Gastroesophageal sphincter (tissue), 4 donors: ENCODE measurements around the gene ZC3H18. TPM values are rescaled to one million over a fixed set of nuclear protein-coding genes. Genes with fewer than 3 reads are reported as not detected.
A peak's percentile ranks its signal among the peaks of the same experiment; 100 is the strongest.

ENCODE experiments used
- ATAC-seq: fragments of 150-250 bp; one replicate; pipeline ENCODE4 v1.9.1; 2016; ENCODE audit warnings: mild to moderate bottlenecking, moderate library complexity
- H3K27ac ChIP-seq, 4 donors: fragments of 200-600 bp; sonication (generic) in 3 of 4; 1 replicate in 3 of 4; 2 replicates in 1 of 4; pipeline ENCODE4 v1.5.1; 2016 to 2019
- H3K27me3 ChIP-seq: fragments of 200-600 bp; sonication (generic); one replicate; pipeline ENCODE4 v1.5.1; 2019
- H3K36me3 ChIP-seq, 2 donors: fragments of 200-600 bp; sonication (generic); one replicate each; pipeline ENCODE4 v1.5.1; 2019; ENCODE audit warnings: control low read depth in 1 of 2
- H3K4me1 ChIP-seq, 3 donors: fragments of 200-600 bp; sonication (generic); 1 replicate in 2 of 3; 2 replicates in 1 of 3; pipeline ENCODE4 v1.5.1; 2016 to 2019; ENCODE audit warnings: control low read depth in 2 of 3
- H3K4me3 ChIP-seq, 2 donors: fragments of 200-600 bp; sonication (generic); one replicate each; pipeline ENCODE4 v1.5.1; 2019; ENCODE audit warnings: mild to moderate bottlenecking in 1 of 2, moderate library complexity in 1 of 2
- H3K9me3 ChIP-seq, 3 donors: fragments of 200-600 bp; sonication (generic); one replicate each; pipeline ENCODE4 v1.5.1; 2017 to 2019; ENCODE audit warnings: control low read depth in 2 of 3
- EP300 ChIP-seq: sonication (generic); formaldehyde crosslinking; IDR thresholded peaks from one replicate; pipeline ENCODE4 v1.6.1; 2017; ENCODE audit warnings: antibody characterized with exemption, mild to moderate bottlenecking
- POLR2A ChIP-seq, 2 donors: fragments of 450-650 bp; IDR thresholded peaks; one replicate each; pipeline ENCODE4 v1.6.1; 2017; ENCODE audit warnings: antibody characterized with exemption in 2 of 2, mild to moderate bottlenecking in 2 of 2, moderate library complexity in 1 of 2
- POLR2AphosphoS5 ChIP-seq: sonication (generic); formaldehyde crosslinking; IDR thresholded peaks from one replicate; pipeline ENCODE4 v1.6.1; 2017; ENCODE audit warnings: antibody characterized with exemption
- WGBS, 2 donors: methylation state at CpG; one replicate each; pipeline ENCODE4 v1.1.5; 2018; ENCODE audit warnings: low coverage in 1 of 2; 5-methylcytosine and 5-hydroxymethylcytosine counted together
- total RNA-seq, 4 donors: library from RNA; depleted of rRNA; stranded (reverse); fragments of >200 nt; gene quantifications; one replicate each; pipeline ENCODE4 v1.1.0, GENCODE V29; 2016
- TF ChIP-seq, protein P1 (sequence below), 4 experiments: fragments of 200-600 bp in 2 of 4; fragments of 450-650 bp in 2 of 4; sonication (generic) in 1 of 4; IDR thresholded peaks; one replicate each; pipeline ENCODE4 v1.5.1; 2017 to 2019; ENCODE audit warnings: antibody characterized with exemption in 4 of 4, mild to moderate bottlenecking in 2 of 4, moderate library complexity in 2 of 4

ZC3H18 gene
- total RNA-seq, 4 donors from 2014 or later: 15.8 to 40.6 (median 23.3) TPM

DNA sequence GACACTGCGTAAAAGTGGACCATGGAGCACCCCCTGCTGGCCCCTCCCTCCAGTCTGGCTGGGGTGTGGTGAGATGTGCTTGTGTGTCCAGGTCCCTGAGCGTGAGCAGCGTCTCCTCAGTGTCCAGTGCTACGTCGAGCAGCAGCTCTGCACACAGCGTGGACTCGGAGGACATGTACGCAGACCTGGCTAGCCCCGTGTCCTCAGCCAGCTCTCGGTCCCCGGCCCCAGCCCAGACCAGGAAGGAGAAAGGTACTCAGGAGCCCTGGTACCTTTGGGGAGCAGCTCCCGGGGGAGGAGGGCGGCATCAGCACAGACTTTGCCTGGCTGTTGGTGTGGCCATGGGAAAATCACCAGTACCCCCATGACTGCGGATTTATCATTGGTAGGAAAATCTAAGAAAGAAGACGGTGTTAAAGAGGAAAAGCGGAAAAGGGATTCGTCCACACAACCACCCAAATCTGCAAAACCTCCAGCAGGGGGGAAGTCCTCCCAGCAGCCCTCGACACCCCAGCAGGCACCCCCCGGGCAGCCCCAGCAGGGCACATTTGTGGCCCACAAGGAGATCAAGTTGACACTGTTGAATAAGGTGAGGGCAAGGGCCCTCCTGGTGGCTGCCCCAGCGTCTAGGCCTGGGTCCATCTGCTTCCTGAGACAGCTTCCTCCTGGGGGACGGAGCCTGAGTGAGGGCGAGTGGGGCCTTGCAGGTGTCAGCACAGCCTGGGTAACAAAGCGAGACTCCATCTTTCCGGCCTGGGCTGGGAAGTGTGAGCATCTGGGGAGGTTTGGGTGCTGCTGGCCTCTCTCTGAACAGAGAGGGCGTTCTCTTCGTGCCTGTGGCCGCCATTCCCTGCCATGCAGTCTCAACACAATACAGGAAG lies 57.6 kb downstream of the ZC3H18 start:
- 97% methylated on average over 4 of the region's 27 CpGs; no CpG with 5 or more reads in 1 of the 2 donors for WGBS, 2 donors

GRCh38 chr16:88628512-88628974 lies 58.3 kb downstream of the ZC3H18 start:
- ATAC-seq: peak; percentile 28
- Histone ChIP-seq H3K27ac (no peak overlapping the region), H3K9me3 (no peaks in the 10 kb centered on the region), H3K36me3 (peaks cover 0 to 100% of the 10 kb centered on the region in 2 donors), H3K4me3 (no peak overlapping the region), H3K4me1 (peaks cover 0 to under 1% (median 0%) of the 10 kb centered on the region in 3 donors), H3K27me3 (peaks cover under 1% of the 10 kb centered on the region)
- TF ChIP-seq POLR2A (IDR thresholded peaks at IDR 0.05): no peak
- TF ChIP-seq, protein P1, sequence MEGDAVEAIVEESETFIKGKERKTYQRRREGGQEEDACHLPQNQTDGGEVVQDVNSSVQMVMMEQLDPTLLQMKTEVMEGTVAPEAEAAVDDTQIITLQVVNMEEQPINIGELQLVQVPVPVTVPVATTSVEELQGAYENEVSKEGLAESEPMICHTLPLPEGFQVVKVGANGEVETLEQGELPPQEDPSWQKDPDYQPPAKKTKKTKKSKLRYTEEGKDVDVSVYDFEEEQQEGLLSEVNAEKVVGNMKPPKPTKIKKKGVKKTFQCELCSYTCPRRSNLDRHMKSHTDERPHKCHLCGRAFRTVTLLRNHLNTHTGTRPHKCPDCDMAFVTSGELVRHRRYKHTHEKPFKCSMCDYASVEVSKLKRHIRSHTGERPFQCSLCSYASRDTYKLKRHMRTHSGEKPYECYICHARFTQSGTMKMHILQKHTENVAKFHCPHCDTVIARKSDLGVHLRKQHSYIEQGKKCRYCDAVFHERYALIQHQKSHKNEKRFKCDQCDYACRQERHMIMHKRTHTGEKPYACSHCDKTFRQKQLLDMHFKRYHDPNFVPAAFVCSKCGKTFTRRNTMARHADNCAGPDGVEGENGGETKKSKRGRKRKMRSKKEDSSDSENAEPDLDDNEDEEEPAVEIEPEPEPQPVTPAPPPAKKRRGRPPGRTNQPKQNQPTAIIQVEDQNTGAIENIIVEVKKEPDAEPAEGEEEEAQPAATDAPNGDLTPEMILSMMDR (IDR thresholded peaks at IDR 0.05): peak in 1 of 4 experiments; percentile 4
- 40% methylated on average over 2 of the region's 12 CpGs; no CpG with 5 or more reads in 1 of the 2 donors for WGBS, 2 donors

More for the DNA sequence above, 57.6 kb downstream of the ZC3H18 start:
- Histone ChIP-seq H3K27me3 (no peaks in the 10 kb centered on the region), H3K4me3 (no peak overlapping the region), H3K4me1 (no peaks in the 10 kb centered on the region), H3K36me3 (peaks cover 0 to 100% of the 10 kb centered on the region in 2 donors), H3K27ac (no peak overlapping the region), H3K9me3 (no peaks in the 10 kb centered on the region)
- TF ChIP-seq EP300: no peak
- TF ChIP-seq, protein P1 (IDR thresholded peaks at IDR 0.05): no peak
- no peak for TF ChIP-seq POLR2AphosphoS5
- no peak for TF ChIP-seq POLR2A (IDR thresholded peaks at IDR 0.05)
- no peak for ATAC-seq

GRCh38 chr16:88629835-88630234 lies 59.6 kb downstream of the ZC3H18 start:
- Histone ChIP-seq H3K4me1 (peaks cover 0 to 13% (median under 1%) of the 10 kb centered on the region in 3 donors), H3K36me3 (peaks cover 0 to 91% of the 10 kb centered on the region in 2 donors)
- ATAC-seq: no peak

DNA sequence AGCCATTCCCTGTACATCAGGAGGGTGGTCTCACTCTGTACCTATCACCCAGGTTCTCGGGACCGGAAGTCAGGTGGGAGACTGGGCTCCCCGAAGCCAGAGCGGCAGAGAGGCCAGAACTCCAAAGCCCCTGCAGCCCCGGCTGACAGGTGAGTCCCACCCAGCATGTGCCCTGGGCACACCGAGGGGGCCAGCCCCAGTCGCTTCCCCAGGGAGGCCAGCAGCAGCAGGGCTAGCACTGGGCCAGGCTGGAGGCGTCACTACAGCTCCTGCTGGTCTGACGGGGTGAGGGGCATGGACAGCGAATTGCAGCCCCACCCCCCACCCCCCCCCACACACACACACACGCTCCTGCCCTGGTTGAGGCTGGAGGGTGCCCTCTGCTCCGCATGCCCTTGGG lies 60.2 kb downstream of the ZC3H18 start:
- no peak overlapping the region for H3K4me3 ChIP-seq
- H3K36me3 ChIP-seq: peaks cover 0 to 85% of the 10 kb centered on the region in 2 donors
- TF ChIP-seq POLR2AphosphoS5: no peak
- ATAC-seq: no peak
- no peak overlapping the region for H3K27ac ChIP-seq
- peaks cover 0 to 19% (median 3%) of the 10 kb centered on the region in 3 donors for H3K4me1 ChIP-seq
- WGBS, 2 donors: 83% methylated on average over 6 of the region's 12 CpGs; no CpG with 5 or more reads in 1 of the 2 donors
- no peaks in the 10 kb centered on the region for H3K9me3 ChIP-seq
- H3K27me3 ChIP-seq: peaks cover 19% of the 10 kb centered on the region

More at GRCh38 chr16:88629835-88630234, 59.6 kb downstream of the ZC3H18 start:
- no peak overlapping the region for H3K27ac ChIP-seq
- 82% methylated on average over 9 of the region's 9 CpGs; no CpG with 5 or more reads in 1 of the 2 donors for WGBS, 2 donors
- TF ChIP-seq, protein P1 (IDR thresholded peaks at IDR 0.05): no peak
- TF ChIP-seq POLR2A (IDR thresholded peaks at IDR 0.05) (no peak), EP300 (no peak), POLR2AphosphoS5 (no peak)
- H3K27me3 ChIP-seq: peaks cover 13% of the 10 kb centered on the region
- no peaks in the 10 kb centered on the region for H3K9me3 ChIP-seq
- H3K4me3 ChIP-seq: no peak overlapping the region

DNA sequence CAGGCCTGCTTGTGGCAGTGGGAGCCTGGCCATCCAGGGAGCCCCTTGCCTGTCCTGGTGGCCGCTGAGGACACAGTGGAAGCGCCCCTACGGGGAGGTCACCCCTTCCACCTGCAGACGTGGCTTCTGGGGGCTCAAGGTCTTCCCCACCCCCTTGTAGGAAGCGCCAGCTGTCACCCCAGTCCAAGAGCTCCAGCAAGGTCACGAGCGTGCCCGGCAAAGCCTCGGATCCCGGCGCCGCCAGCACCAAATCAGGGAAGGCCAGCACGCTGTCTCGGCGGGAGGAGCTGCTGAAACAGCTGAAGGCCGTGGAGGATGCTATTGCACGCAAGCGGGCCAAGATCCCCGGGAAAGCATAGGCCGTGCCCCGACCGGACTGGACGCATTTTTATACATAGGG lies 60.7 kb downstream of the ZC3H18 start:
- peaks cover 0 to 19% (median 3%) of the 10 kb centered on the region in 3 donors for H3K4me1 ChIP-seq
- H3K27ac ChIP-seq: no peak overlapping the region
- peaks cover 24% of the 10 kb centered on the region for H3K27me3 ChIP-seq
- WGBS, 2 donors: 92% methylated on average over 4 of the region's 23 CpGs
- H3K36me3 ChIP-seq: peaks cover 0 to 80% of the 10 kb centered on the region in 2 donors
- TF ChIP-seq POLR2A (IDR thresholded peaks at IDR 0.05) (no peak), POLR2AphosphoS5 (no peak), EP300 (no peak)
- TF ChIP-seq, protein P1 (IDR thresholded peaks at IDR 0.05): no peak
- H3K4me3 ChIP-seq: no peak overlapping the region
- no peak for ATAC-seq
- H3K9me3 ChIP-seq: no peaks in the 10 kb centered on the region
